HG03135 (cell line): ENCODE results near the gene VSTM2L.

Experiments
- ATAC-seq: cut with Tn5 transposase; IDR thresholded peaks from one replicate; pipeline ENCODE4 v1.9.1; 2021; ENCODE audit warnings: mild to moderate bottlenecking, moderate library complexity; ENCODE audit not compliant: unreplicated experiment

VSTM2L gene

DNA sequence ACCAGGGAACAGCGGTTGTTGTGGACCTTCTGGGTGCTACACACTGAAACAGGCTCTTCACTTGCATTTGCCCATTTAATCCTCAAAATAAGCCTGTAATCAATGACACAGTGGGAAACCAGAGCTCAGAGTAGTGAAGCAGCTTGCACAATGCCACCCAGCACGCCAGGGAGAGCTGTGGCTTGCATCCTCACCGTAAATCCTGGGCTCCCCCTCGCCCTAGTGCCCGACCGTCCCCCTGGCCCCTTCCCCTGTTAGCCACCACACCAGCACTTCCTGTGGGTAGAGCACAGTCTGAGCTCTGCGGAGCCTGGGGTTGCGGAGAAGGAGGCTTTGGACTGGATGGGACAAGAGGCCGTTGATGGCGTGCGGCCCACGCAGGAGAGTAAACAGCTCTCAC is 14.5 kb downstream of the VSTM2L start:
- no peak for ATAC-seq

DNA sequence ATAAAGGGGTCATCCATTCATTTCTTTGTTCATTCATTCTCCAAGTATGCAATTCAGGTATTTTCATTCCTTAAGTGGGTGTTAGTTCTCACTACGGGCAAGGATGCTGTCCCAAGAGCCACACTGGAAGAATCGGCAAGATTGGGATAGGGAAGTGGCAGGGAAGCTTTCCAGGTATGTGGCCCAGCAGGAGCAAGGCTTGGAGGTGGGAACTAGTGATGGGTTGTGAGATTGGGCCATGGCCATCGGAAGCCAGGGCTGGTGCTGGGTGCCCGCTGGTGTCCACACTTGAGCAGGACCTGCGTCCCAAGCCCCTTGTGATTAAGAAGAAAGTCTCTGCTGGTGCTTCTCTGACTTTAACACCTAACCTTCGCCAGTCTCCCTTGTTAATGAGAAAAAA is 15.1 kb downstream of the VSTM2L start:
- ATAC-seq: no peak

GRCh38 chr20:37919389-37920040 is 16.6 kb downstream of the VSTM2L start:
- no peak for ATAC-seq

DNA sequence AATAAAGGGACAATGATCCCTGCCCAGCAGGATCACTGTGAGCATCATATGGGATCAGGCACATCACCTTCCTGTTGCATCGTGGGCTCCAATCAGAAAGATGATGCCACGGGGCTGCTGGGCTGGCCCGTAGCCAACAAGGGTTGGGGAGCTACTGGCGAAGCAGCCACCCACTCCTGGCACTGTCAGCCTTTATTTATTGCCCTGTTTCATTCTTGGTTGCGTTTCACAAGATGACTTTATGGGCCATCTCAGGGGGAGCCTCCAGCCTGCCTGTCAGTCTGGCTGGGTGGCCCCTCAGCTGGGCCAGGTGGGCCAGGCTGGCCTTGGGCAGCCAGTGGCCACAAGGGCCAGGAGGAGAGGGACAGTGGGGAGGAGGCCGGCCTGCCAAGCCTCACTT is 17.3 kb downstream of the VSTM2L start:
- ATAC-seq: no peak

GRCh38 chr20:37920679-37921322 is 17.9 kb downstream of the VSTM2L start:
- ATAC-seq: no peak

DNA sequence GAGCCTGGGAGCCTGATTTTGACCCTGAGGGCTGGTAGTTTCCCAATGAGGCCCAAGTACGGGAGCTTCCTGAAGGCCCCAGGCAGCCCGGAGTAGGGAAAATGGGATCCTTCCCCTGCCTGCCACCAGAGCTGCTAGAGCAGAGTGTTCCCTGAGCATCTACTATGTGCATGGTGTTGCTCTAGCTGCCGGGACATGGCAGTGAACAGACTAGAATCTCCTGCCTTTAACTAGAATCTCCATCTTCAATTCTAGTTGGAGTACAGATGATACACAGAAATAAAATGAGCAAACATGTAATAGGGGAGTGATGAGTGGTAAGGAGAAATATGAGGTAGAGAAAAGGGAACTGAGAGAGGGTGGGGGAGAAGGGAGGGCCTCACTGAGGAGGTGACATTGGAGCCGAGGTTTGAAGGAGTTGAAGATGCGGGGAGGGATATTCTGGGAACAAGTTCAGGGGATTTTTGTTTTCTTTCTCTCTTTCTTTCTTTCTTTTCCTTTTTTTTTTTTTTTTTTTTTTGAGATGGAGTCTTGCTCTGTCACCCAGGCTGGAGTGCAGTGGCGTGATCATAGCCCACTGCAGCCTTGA is 18.5 kb downstream of the VSTM2L start:
- peak; percentile 68 for ATAC-seq

GRCh38 chr20:37922016-37922415 is 19.1 kb downstream of the VSTM2L start:
- peak; percentile 66 for ATAC-seq

DNA sequence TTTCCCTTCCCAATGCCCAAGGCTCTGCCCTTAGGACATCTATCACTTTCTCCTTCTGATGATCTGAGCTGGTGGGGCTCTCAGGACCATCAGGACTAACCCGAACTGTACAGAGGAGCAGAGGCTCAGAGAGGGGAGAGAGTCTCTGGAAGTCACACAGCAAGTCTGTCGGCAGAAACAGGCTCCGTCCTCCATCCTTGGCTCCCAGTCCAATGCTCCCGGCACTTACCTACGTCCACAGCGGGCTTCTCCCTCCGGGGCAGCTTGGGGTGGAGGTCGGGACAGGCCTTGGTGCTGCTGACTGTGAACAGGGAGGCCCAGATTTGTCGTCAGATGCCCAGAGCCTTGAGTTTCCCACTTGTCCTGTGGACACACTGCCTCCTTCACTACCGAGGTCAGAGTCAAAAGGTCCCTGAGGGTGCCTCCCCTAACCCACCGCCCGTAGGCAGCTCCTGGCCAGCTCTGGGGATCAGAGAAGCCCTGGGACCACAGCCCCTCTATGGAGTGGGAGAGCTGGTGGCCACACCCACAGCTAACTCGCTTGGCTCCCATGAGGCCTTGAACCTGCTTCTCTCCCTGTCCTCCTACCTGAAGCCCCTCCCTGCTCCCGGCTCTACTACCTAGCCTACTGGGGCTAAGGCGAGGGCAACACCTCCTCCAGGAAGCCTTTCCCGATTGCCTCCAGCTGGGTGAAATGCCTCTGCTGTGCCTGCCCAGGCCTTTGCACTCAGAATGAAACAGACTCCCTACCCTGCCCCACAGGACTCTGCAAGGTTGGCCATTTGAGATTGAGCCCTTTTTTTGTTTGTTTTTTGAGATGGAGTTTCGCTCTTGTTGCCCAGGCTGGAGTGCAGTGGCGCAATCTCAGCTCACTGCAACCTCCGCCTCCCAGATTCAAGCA is 22.6 kb downstream of the VSTM2L start:
- ATAC-seq: no peak

GRCh38 chr20:37926612-37927011 is 23.7 kb downstream of the VSTM2L start:
- ATAC-seq: no peak

- no peak for ATAC-seq
Observed at GRCh38 chr20:37927410-37928095, 24.6 kb downstream of the VSTM2L start.

GRCh38 chr20:37928996-37929682 is 26.2 kb downstream of the VSTM2L start:
- no peak for ATAC-seq

GRCh38 chr20:37929683-37930014 is 26.7 kb downstream of the VSTM2L start:
- ATAC-seq: no peak

GRCh38 chr20:37931153-37931922 is 28.4 kb downstream of the VSTM2L start:
- no peak for ATAC-seq

DNA sequence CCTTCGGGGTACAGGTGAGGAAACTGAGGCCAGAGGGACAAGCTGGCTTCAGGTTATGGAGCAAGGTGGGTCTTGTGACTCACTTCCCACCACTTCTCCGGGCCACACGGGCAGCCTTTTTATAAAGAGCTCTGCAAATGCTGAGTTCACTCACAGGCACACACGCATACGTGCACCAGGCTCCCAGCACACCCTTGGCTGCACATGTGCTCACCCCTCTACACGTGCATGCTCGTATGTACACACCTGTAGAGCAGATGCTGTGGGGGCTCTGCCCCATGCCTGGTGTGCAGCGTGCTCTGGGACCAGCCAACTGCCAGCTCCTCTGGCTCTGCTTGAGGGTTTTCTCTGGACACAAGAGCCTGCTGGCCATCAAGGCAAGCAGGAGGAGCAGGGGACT is 29.1 kb downstream of the VSTM2L start:
- ATAC-seq: no peak

GRCh38 chr20:37932919-37933318 is 30.0 kb downstream of the VSTM2L start:
- ATAC-seq: no peak

GRCh38 chr20:37933786-37934633 is 31.1 kb downstream of the VSTM2L start:
- no peak for ATAC-seq

DNA sequence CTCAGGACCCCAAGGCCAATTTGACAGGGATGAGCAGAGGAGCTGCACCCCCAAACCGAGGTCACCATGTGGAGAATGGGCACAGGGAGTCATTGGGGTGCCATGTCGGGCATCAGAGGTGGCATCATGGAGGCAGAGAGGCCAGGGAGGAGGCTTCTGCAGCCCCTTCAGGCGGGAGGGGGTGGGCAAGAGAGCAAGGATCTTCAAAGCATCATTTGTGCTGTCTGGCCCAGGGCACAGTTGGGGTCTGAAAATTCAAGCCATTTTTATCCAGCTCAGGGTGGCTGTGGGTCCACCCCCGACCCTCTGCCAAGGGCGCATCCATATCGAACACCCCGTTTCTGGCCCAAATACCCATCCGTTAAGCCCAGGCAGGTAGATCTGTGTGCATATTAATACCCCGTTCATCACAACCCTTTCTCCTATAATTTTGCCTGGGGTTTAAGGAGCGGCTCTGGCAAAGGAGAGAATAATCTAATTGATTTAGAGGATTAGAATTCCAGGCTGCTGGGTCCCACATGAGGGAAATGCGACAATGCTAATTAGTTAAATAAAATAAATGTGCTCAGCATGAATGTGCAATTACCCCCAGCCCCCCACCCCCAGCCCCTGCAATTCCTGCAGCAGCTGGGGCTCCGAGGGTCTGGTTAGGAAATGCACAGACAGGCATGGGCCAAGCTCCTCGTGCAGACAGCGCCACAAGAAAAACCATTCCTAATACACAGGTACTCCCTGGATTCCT is 31.9 kb downstream of the VSTM2L start:
- no peak for ATAC-seq

DNA sequence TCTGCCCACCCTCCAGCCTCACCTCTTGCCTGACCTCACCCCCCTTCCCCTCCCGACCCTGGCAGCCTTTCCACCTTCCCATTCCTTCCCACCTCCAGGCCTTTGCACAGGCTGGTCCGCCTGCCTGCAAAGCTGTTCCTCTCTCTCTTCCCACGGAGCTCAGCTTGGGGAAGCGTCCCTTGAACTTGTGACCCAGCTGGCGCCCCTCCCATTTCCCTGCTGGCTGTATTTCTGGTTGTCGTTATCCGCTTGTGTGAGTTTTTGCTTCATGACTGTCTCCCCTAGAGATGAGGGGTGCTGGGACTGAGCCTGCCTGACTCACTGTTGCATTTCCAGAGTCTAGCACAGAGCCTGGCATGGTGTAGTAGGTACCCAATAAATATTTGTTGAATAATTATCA is 32.5 kb downstream of the VSTM2L start:
- no peak for ATAC-seq
